Measurements from ENCODE around the gene TRIB2.

GRCh38 chr2:12771154-12771553 is 54.4 kb downstream of the TRIB2 start:
- no peak for TF ChIP-seq CTCF (IDR thresholded peaks at IDR 0.05; ENCODE audit: low read depth, low read length, missing input control)
- no peak for TF ChIP-seq MAX (IDR thresholded peaks at IDR 0.05)
- no peak for TF ChIP-seq ATF3 (IDR thresholded peaks at IDR 0.05)
- no peak for TF ChIP-seq YY1 (IDR thresholded peaks at IDR 0.05)
- no peak for TF ChIP-seq REST (IDR thresholded peaks at IDR 0.05)
- TF ChIP-seq RAD21 (IDR thresholded peaks at IDR 0.05) = no peak

Measured in liver (tissue), 3 donors.